GM18526 (cell line): Measurements from ENCODE around the gene CSF1.

Experiments used
- POLR2A ChIP-seq: IDR thresholded peaks from 3 replicates; pipeline ENCODE4 v1.6.1; 2011; ENCODE audit not compliant: insufficient read length; ENCODE audit errors: extremely low read depth

Gene CSF1

DNA sequence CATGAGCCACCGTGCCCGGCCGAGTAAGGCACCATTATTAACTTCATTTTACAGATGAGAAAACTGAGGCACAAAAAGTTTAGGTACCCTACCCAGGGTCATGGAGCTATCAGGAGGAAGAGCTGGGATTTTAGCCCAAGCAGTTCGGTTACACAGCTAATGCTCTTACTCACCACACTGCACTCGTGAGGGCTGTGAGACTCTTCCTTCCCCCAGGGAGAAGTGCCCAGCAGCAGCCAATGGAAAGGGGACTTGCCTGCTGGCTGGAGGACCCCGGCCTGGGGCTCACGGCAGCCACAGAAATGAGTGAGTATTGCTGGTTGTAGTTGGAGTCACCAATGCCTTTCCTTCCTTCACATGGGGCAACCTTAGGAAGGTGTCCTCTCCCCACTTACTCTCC lies 5.2 kb upstream of the CSF1 start:
- TF ChIP-seq POLR2A: no peak

GRCh38 chr1:109906160-109906838 lies 4.3 kb upstream of the CSF1 start:
- TF ChIP-seq POLR2A: no peak

DNA sequence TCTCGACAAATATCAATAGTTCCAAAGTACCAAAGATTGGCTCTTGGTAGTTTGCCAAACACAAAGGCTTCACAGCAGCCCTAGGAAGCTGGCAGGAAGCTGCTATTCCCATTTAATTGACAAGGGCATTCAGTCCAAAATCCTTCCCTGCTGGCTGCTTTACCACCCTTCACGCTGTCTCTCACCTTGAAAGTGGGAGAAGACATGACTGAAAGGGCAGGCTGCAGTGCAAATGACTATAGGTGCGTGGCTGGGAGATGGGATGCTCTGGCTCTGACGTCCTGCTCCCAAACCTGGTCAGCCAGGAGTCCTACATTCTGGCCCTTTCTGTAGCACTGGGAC lies 3.8 kb upstream of the CSF1 start:
- no peak for TF ChIP-seq POLR2A

DNA sequence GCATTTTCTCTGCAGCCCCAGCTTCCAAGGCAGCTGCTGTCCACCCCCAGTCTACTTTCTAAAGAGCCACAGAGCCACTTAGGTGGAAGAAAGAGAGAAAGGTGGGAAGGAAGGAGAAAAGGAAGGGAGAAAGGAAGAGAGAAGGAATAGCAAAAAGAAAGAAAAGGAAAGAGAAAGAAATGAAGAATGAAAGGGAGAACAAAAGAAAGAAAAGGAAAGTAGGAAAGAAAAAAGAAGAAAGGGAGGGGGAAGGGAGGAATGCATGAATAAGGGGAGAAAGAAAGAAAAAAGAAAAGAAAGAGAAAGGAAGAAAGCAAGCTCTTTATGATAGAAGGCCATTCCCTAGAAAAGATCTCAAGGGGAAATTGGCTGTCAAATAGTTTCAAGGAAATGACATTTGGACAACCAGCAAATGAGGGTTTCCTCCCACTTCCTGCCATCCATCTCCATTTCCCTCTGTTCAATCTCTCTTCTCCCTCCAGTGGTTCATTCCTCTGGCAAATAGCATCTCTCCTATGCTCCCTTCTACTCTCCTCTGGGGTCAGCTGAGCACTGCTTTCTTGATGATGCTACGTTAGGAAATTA lies 3.4 kb upstream of the CSF1 start:
- no peak for TF ChIP-seq POLR2A

DNA sequence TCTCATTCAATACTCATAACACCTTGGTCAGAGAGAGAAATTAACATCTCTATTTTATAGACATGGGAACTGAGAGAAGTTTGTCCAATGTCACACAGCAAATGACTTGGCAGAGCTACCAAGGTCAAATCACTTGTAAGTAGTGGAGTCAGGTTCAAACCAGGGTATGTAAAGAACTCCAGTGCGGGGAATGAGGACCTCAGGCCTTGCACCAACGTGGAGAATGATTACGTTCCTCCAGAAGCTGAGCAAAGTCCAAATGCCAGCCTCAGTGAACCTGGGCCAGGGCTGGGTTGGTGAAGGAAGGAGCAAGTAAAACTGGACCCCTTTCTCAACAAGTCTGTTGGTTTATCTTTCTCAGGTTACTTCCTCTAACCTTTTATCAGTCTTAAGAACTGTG lies 1.8 kb upstream of the CSF1 start:
- no peak for TF ChIP-seq POLR2A

DNA sequence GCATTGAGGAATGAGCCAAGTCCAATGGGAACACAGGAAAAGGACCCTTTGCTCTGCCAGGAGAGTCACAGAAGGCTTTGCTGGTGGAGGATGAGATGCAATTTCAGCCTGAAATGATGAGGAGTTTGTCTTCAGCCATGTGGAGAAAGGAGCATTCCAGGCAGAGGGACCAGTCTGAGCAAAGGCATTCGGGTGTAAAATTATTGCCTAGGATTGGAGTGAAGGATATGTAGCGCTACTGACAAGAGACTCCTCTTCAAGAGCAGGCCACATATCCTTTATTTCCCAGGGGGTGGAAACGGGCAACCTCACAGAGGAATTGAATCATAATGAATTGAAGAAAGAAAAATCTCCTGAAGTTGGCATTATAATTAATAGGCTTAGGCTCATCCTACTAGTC lies 1.1 kb upstream of the CSF1 start:
- no peak for TF ChIP-seq POLR2A

GRCh38 chr1:109910963-109911798 lies 532 bp downstream of the CSF1 start:
- no peak for TF ChIP-seq POLR2A

GRCh38 chr1:109912214-109912861 lies 1.7 kb downstream of the CSF1 start:
- no peak for TF ChIP-seq POLR2A

DNA sequence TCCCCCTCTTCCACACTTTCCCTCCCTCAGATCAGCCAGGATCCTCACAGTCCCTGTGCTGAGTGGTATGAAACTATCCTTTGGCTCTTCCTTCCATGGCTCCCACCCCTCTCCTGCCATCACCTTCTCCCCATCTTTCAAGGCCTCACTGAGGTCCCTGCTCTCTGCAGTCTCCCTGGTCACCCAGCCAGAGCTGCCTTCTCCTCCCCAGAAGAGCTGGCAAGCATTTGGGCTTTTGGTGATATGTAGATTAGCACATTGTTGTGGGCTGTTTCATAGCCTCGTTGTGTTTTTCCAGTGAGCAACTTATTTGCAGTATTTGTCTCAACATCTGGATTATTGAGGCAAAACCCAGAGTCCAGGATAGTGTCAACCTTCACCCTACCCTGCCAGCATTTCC lies 2.2 kb downstream of the CSF1 start:
- no peak for TF ChIP-seq POLR2A

GRCh38 chr1:109913360-109913879 lies 2.8 kb downstream of the CSF1 start:
- no peak for TF ChIP-seq POLR2A

DNA sequence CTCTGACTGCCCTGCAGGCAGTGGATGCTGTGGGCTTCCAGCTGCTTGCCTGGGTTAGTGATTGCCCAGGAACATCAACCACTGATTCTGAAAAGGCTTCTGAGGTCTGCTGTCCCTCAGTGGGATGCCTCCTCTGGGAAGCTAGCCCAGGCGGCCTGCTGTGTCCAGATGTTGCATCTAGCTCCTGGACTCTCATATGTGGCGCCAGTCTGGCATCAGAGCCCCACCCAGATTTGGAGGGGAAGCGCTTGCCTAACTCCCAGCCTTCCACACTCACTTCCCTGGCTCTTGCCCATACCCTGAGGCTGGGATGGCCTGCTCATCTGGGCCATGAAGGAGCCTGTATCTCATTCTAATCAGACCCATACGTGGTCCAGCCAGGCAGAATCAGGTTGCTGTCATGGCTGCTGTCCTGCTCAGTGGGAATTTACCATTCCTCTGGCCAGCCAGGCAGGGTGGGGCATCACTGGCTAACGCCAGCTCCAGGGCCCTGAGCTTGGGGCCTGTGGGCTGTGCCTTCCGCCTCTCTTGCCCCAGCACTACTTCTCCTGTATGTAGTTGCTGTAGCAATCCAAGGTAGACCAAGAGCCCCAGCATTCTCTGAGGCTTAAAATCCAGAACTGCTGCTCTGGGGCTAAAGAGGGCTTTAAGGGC lies 4.1 kb downstream of the CSF1 start:
- TF ChIP-seq POLR2A: no peak

DNA sequence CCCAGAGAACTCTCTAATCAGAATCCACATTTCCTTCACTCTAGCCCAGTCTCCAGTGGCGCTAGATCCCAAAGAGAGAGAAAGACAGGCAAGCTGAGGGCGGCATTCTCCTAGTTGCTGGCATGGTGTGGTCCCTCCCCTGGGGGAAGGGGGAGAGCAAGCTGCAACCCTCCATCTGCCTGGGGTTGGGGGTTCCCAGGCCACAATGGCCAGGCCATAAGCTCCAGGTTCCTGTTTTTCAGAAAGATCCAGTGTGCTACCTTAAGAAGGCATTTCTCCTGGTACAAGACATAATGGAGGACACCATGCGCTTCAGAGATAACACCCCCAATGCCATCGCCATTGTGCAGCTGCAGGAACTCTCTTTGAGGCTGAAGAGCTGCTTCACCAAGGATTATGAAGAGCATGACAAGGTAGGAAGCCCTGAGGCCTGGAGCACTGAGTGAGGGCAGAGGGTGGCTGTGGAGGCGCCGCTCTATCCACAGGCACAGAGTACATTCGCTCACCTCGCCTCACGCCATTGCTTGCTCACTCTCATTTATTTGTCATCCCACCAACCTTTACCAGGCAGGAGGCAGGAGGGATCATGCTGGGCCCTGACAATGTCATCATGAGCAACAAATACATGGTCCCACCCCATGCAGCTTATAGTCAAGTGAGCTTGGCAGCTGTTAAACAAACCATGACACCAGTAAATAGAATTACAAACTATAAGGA lies 6.6 kb downstream of the CSF1 start:
- no peak for TF ChIP-seq POLR2A

DNA sequence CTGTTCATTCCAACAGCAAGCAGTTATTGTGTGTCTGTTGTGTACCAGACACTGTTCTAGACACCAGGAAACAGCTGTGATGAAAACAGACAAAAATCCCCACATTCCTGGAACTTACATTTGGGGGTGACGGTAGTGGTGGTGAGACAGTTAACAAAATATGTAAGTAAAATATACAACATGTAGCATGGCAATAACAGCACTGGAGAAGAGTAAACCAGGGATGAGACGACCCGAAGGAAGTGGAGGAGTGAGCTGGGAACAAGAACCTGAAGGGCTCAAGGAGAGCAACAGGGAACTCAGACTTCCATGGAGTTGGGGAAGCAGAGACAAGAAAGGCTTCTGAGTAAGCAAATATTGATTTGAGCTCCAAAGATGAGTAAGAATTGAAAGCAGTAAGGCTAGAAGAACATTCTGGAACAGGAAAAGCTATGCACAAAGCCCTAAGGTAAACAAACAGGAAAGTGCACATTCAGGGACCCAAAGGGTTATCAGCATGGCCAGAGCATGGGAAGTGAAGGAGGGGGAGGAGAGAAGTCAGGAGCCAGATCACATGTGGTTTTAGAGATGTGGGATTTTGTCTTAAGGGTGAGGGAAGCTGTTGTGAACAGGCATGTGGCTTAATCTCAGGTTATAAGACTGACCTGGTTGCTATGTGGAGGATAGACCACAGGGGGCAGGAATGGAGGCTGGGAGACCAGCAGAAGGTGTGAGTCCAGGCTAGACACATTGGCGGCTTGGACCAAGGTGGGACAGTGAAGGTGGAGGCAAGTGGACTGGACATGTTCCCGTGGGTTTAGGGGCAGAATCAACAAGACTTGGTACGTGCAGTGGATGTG lies 7.3 kb downstream of the CSF1 start:
- TF ChIP-seq POLR2A: no peak

- no peak for TF ChIP-seq POLR2A
These were observed 8.0 kb downstream of the CSF1 start for GRCh38 chr1:109918671-109919070.
